SK-N-SH (cell line): Measurements from ENCODE around the gene PTCD1.

ENCODE experiments used
- EZH2phosphoT487 ChIP-seq: fragments of 200-600 bp; sonication (generic); IDR thresholded peaks from 2 replicates; pipeline ENCODE4 v1.6.1; 2017; ENCODE audit warnings: low read depth, mixed run types, mild to moderate bottlenecking, antibody characterized with exemption, moderate library complexity, borderline replicate concordance
- GABPA ChIP-seq: IDR thresholded peaks from 2 replicates; pipeline ENCODE4 v1.4.0; 2012; ENCODE audit warnings: low read depth, mild to moderate bottlenecking
- POLR2AphosphoS5 ChIP-seq: IDR thresholded peaks from 2 replicates; pipeline ENCODE4 v1.6.1; 2012; ENCODE audit warnings: low read depth, low read length
- RFX5 ChIP-seq: IDR thresholded peaks from 2 replicates; pipeline ENCODE4 v1.6.1; 2012; ENCODE audit warnings: mild to moderate bottlenecking, improper control_type of control experiment, low read length
- SIN3A ChIP-seq: IDR thresholded peaks from 2 replicates; pipeline ENCODE4 v1.6.1; 2012; ENCODE audit warnings: low read depth, mild to moderate bottlenecking, low read length, moderate library complexity, borderline replicate concordance
- TAF1 ChIP-seq: IDR thresholded peaks from 2 replicates; pipeline ENCODE4 v1.6.1; 2012; ENCODE audit warnings: low read depth, mild to moderate bottlenecking, low read length, moderate library complexity, borderline replicate concordance
- TCF12 ChIP-seq: IDR thresholded peaks from 2 replicates; pipeline ENCODE4 v1.4.0; 2012
- YY1 ChIP-seq: IDR thresholded peaks from 2 replicates; pipeline ENCODE4 v1.4.0; 2012; ENCODE audit warnings: low read depth, mild to moderate bottlenecking
- TF ChIP-seq, protein P1 (sequence below): fragments of 200-600 bp; sonication (generic); IDR thresholded peaks from 2 replicates; pipeline ENCODE4 v1.6.1; 2017; ENCODE audit warnings: antibody characterized with exemption, mild to moderate bottlenecking, moderate library complexity
- TF ChIP-seq, protein P2 (sequence below): IDR thresholded peaks from 2 replicates; pipeline ENCODE4 v1.4.0; 2012; ENCODE audit warnings: low read depth

DNA sequence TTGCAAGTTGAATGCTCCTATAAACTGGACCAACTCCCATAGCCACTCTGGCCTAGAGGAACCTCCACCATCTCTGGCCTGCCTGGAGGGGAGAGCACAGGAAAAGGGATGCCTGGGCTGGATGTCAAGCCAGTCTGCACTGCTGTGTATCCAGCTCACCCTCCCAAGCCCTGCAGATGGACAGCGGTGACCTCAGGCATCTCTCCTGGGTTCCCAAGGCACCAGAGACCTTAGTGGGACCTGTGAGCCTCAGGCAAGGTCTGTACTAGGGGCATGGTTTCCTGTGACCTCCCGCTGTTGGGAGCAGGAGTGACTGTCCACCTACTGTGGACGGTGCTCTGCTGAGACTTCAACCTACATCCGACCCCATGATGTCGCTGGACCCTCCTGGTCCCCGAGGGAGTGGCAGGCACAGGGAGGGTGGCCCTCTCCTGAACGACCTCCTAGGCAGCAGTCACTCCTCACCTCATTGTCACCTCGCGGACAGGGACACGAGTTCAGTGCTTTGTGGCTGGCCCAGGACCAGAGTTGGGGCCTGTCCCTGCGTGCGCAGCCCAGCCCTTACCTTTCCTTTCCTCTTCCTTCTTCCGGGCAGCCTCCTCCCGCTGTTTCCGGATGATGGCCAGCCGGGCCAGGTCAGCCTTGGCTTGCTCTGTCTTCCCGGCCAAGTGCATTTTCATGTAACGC is 41.2 kb downstream of the PTCD1 start:
- TF ChIP-seq, protein P1, sequence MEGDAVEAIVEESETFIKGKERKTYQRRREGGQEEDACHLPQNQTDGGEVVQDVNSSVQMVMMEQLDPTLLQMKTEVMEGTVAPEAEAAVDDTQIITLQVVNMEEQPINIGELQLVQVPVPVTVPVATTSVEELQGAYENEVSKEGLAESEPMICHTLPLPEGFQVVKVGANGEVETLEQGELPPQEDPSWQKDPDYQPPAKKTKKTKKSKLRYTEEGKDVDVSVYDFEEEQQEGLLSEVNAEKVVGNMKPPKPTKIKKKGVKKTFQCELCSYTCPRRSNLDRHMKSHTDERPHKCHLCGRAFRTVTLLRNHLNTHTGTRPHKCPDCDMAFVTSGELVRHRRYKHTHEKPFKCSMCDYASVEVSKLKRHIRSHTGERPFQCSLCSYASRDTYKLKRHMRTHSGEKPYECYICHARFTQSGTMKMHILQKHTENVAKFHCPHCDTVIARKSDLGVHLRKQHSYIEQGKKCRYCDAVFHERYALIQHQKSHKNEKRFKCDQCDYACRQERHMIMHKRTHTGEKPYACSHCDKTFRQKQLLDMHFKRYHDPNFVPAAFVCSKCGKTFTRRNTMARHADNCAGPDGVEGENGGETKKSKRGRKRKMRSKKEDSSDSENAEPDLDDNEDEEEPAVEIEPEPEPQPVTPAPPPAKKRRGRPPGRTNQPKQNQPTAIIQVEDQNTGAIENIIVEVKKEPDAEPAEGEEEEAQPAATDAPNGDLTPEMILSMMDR, result no peak
- no peak for TF ChIP-seq TCF12
- peak; percentile 82 for TF ChIP-seq POLR2AphosphoS5
- TF ChIP-seq YY1, result no peak
- TF ChIP-seq RFX5, result no peak
- TF ChIP-seq GABPA, result no peak
- TF ChIP-seq, protein P2, sequence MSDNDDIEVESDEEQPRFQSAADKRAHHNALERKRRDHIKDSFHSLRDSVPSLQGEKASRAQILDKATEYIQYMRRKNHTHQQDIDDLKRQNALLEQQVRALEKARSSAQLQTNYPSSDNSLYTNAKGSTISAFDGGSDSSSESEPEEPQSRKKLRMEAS, result no peak
- TF ChIP-seq TAF1, result no peak
- no peak for TF ChIP-seq SIN3A
- TF ChIP-seq EZH2phosphoT487, result no peak
